LNCaP clone FGC (cell line): ENCODE measurements around the gene B4GALT6.

Source experiments
- DNase-seq: peaks from one replicate; pipeline ENCODE4 v3.0.0-alpha.2; 2011; ENCODE audit warnings: low read depth
- H3K4me3 ChIP-seq: 2 replicates; pipeline ENCODE4 v1.5.1; 2011; ENCODE audit warnings: mild to moderate bottlenecking, low read depth, low read length, control low read depth
- TF ChIP-seq, protein P1 (sequence below): IDR thresholded peaks from 2 replicates; pipeline ENCODE4 v1.5.1; 2012; ENCODE audit warnings: mild to moderate bottlenecking; ENCODE audit not compliant: control insufficient read depth, insufficient read depth; ENCODE audit errors: extremely low read depth

B4GALT6 gene

DNA sequence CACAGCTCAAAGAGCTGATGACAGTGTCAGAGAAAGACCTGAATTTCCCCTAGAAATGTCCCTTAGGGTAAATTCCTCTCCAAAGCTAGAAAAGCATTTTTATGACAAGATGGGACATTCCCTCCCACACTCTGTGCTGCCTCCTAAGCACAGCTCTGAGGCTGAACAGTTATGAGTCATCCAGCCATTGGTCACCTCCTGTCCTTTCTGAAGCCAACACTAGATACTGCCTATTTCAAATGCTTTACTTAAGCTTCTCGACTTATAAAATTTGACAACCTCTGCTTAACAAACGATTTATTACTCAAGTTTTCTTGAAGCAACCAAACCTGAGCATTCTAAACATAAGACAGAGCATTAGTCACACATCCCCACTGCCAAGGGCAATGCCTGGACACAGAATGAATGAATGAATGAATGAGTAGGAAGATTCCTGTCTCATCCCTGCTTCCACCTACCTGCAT, 35.4 kb downstream of the B4GALT6 start:
- H3K4me3 ChIP-seq, result no peak overlapping the region
- TF ChIP-seq, protein P1, sequence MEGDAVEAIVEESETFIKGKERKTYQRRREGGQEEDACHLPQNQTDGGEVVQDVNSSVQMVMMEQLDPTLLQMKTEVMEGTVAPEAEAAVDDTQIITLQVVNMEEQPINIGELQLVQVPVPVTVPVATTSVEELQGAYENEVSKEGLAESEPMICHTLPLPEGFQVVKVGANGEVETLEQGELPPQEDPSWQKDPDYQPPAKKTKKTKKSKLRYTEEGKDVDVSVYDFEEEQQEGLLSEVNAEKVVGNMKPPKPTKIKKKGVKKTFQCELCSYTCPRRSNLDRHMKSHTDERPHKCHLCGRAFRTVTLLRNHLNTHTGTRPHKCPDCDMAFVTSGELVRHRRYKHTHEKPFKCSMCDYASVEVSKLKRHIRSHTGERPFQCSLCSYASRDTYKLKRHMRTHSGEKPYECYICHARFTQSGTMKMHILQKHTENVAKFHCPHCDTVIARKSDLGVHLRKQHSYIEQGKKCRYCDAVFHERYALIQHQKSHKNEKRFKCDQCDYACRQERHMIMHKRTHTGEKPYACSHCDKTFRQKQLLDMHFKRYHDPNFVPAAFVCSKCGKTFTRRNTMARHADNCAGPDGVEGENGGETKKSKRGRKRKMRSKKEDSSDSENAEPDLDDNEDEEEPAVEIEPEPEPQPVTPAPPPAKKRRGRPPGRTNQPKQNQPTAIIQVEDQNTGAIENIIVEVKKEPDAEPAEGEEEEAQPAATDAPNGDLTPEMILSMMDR, result no peak

DNA sequence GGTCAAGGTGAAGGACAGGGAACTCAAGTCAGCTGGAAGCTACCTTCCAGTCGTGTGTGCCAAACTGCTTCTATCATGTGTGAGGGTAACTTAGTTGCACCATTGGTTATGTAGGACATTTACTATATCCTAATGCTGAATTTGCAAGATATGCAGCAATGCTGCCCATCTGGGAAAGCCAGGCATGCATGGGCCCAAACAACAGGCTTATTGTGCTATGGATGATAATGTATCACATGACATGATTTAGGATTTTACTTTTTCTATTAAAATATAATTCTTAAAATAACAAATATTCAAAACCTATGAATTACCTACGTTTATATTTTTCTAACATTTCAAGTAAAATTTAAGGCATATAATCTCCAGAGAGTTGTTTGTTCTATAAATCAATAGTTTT, 35.9 kb downstream of the B4GALT6 start:
- no peak for DNase-seq
- H3K4me3 ChIP-seq, result no peak overlapping the region
- TF ChIP-seq, protein P1, result no peak

More for the DNA sequence above, 35.4 kb downstream of the B4GALT6 start:
- DNase-seq, result no peak

DNA sequence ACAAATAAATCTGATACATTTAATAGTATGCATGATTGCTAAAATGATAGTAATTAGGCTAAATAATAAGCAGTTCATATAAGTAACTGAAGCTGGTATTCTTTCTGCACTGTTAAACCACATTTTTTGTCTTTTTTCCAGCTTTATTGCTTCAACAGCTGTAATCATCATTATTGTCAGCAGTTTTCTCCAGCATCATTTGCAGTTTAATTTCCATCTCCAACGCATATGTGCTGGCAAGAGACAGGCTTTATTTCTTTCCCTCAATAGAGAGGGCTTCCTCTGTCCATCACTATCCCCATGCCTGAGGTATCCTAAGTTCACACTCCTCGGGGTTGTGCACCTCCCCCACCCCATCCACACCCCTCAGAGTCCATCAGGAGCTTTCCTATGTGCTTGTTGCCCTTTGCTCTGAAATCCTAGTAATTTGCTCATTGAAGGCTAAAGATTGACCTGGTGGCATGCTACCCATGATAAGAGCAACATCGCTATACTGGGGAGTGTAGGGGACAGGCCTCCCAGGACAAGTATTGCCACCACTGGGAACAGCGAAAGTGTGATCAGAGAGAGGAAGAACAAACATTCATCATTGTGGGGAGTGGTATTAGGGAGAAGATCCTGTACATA, 37.1 kb downstream of the B4GALT6 start:
- no peak overlapping the region for H3K4me3 ChIP-seq
- no peak for DNase-seq
- TF ChIP-seq, protein P1, result no peak

DNA sequence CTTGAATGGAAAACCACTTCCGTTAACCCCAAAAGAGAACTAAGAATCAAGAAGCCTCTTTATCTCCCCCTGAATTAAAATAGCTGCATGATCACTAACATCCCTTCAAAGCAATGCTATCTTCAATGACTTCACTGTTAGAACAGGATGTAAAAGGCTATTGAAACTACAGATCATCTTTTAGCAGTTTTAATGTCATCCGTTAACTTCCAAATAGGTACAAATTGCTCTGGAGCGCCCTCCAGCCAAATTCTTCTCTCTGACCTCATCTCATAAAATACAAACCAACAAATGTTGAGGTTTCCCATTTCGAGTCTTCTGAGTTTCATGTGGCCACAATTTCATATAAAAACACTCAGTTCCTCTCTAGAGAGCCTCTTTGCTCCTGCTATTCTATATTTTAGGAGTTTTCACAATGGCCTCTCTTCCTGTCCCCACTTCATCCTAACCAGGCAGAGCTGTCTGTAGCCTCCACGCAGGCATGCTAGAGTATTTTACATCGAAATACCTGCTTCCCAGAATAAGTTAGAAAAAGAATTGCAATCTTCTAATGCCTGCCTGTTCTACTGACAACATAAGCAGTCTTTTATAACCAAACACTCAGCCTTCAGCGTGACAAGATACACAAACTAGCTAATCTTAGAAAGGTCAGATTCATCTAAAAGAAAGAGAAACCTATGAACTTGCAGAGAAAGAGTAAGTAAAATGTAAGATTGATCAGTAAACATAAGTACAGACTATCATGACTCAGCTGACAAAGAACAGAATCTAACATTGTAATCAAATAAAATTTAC, 37.9 kb downstream of the B4GALT6 start:
- TF ChIP-seq, protein P1, result no peak
- no peak overlapping the region for H3K4me3 ChIP-seq
- no peak for DNase-seq

DNA sequence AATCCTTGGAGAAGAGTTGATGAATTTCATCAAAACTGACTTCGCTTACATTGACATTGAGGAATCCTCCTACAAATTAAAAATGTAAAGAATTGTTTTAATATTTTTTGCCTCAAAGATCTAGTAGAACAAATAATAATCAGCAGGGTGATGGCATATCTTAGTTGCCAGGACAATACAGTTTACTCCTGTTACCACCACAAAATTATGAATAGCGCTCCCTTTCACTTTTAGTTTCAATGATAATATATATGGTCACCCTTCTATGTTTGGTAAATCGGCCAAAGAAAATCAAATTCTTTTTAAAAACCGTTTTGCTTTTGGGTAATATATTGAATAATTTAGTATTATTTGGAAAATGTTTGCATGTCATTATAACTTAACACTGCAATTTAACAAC, 39.0 kb downstream of the B4GALT6 start:
- TF ChIP-seq, protein P1, result no peak
- H3K4me3 ChIP-seq, result no peak overlapping the region
- DNase-seq, result no peak

DNA sequence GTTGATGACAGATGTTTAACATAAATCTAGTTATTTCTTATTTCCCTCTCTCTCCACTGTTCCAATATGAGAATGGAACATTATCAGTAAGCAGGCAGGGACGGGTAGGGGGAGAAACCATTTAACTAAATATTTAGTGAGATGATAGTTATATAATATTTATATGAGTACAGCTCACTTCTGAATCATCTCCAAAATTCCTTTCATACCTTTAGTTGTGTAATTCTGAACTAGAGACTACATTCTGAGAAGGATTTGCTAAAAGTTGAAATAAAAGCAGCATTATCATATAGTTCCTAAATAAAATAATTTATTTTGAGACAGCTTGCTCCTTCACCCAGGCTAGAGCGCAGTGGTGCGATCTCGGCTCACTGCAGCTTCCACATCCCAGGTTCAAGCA, 41.4 kb downstream of the B4GALT6 start:
- DNase-seq, result no peak
- H3K4me3 ChIP-seq, result no peak overlapping the region
- TF ChIP-seq, protein P1, result no peak
